Measurements from ENCODE around the gene NID1. TPM values are rescaled to one million over a fixed set of nuclear protein-coding genes. Genes with fewer than 3 reads are reported as not detected.
A peak's percentile ranks its signal among the peaks of the same experiment; 100 is the strongest.
"Not testable (repeated sequence)": the region's sequence is repeated elsewhere in the genome, so short reads cannot be mapped to it uniquely, and the experiment has no call there.

Gene NID1
- total RNA-seq, 2 donors from 2014 or later, result 0.12 to 0.29 TPM

GRCh38 chr1:235968831-235969230 lies 96.1 kb downstream of the NID1 start:
- H3K9me3 Mint-ChIP-seq, result peaks cover 0 to 3% of the 10 kb centered on the region in 2 donors
- no peak overlapping the region for H3K4me3 Mint-ChIP-seq
- peaks cover 31% of the 10 kb centered on the region for H3K4me1 Mint-ChIP-seq (ENCODE audit: low read depth)
- DNase-seq (no peak), ATAC-seq (replicated peaks in 1 of 2) (no peak)
- peaks cover 0 to 3% of the 10 kb centered on the region in 2 donors for H3K36me3 Mint-ChIP-seq (ENCODE audit: insufficient read depth in 2 of 2)
- peaks cover 13% of the 10 kb centered on the region for H3K27me3 Mint-ChIP-seq (ENCODE audit: low read depth)
- no peak overlapping the region for H3K27ac Mint-ChIP-seq

GRCh38 chr1:235966134-235966533 lies 98.8 kb downstream of the NID1 start:
- peaks cover 16% of the 10 kb centered on the region for H3K4me1 Mint-ChIP-seq (ENCODE audit: low read depth)
- not testable (repeated sequence) for H3K27ac Mint-ChIP-seq; DNase-seq; ATAC-seq (replicated peaks in 1 of 2); H3K27me3 Mint-ChIP-seq (ENCODE audit: low read depth); H3K36me3 Mint-ChIP-seq (ENCODE audit: insufficient read depth in 2 of 2); H3K4me3 Mint-ChIP-seq; H3K9me3 Mint-ChIP-seq

GRCh38 chr1:235960809-235961208 lies 104.1 kb downstream of the NID1 start:
- DNase-seq (no peak), ATAC-seq (replicated peaks in 1 of 2) (no peak)
- Mint-ChIP-seq H3K36me3 (ENCODE audit: insufficient read depth in 2 of 2) (peaks cover 0 to 3% of the 10 kb centered on the region in 2 donors), H3K4me1 (ENCODE audit: low read depth) (peaks cover 10% of the 10 kb centered on the region), H3K27ac (no peak overlapping the region), H3K4me3 (no peak overlapping the region), H3K9me3 (peaks cover 0 to 3% of the 10 kb centered on the region in 2 donors), H3K27me3 (ENCODE audit: low read depth) (peaks cover 7% of the 10 kb centered on the region)

- no peak overlapping the region for H3K4me3 Mint-ChIP-seq
- H3K9me3 Mint-ChIP-seq, result no peaks in the 10 kb centered on the region
- H3K27ac Mint-ChIP-seq, result no peak overlapping the region
- ATAC-seq (replicated peaks in 1 of 2) (no peak), DNase-seq (no peak)
- H3K4me1 Mint-ChIP-seq (ENCODE audit: low read depth), result peaks cover 22% of the 10 kb centered on the region
- H3K27me3 Mint-ChIP-seq (ENCODE audit: low read depth), result peaks cover 6% of the 10 kb centered on the region
- H3K36me3 Mint-ChIP-seq (ENCODE audit: insufficient read depth in 2 of 2), result no peaks in the 10 kb centered on the region
Observed at GRCh38 chr1:235958021-235958420, 106.9 kb downstream of the NID1 start.

- peaks cover 0 to 1% of the 10 kb centered on the region in 2 donors for H3K9me3 Mint-ChIP-seq
- peak overlapping the region; percentile 6 for H3K27ac Mint-ChIP-seq
Observed at GRCh38 chr1:235955777-235956176, 109.1 kb downstream of the NID1 start.

GRCh38 chr1:235954306-235955283 lies 110.3 kb downstream of the NID1 start:
- Mint-ChIP-seq H3K9me3 (peaks cover 0 to 1% of the 10 kb centered on the region in 2 donors), H3K4me1 (ENCODE audit: low read depth) (peaks cover 32% of the 10 kb centered on the region), H3K27me3 (ENCODE audit: low read depth) (peaks cover 6% of the 10 kb centered on the region), H3K27ac (peak overlapping the region; percentile 16), H3K4me3 (peak overlapping the region in 1 of 2 donors; percentile 53), H3K36me3 (ENCODE audit: insufficient read depth in 2 of 2) (no peaks in the 10 kb centered on the region)
- ATAC-seq (replicated peaks in 1 of 2), result peak; percentile 35 to 58
- peak; percentile 45 to 51 for DNase-seq

More at GRCh38 chr1:235955777-235956176, 109.1 kb downstream of the NID1 start:
- DNase-seq (no peak), ATAC-seq (replicated peaks in 1 of 2) (no peak)
- H3K27me3 Mint-ChIP-seq (ENCODE audit: low read depth), result peaks cover 6% of the 10 kb centered on the region
- no peaks in the 10 kb centered on the region for H3K36me3 Mint-ChIP-seq (ENCODE audit: insufficient read depth in 2 of 2)
- H3K4me1 Mint-ChIP-seq (ENCODE audit: low read depth), result peaks cover 32% of the 10 kb centered on the region
- H3K4me3 Mint-ChIP-seq, result no peak overlapping the region

- Mint-ChIP-seq H3K36me3 (ENCODE audit: insufficient read depth in 2 of 2) (no peaks in the 10 kb centered on the region), H3K27me3 (ENCODE audit: low read depth) (peaks cover 6% of the 10 kb centered on the region), H3K4me3 (peak overlapping the region in 1 of 2 donors; percentile 53), H3K27ac (peak overlapping the region; percentile 20), H3K9me3 (peaks cover 0 to 1% of the 10 kb centered on the region in 2 donors), H3K4me1 (ENCODE audit: low read depth) (peaks cover 32% of the 10 kb centered on the region)
- ATAC-seq (replicated peaks in 1 of 2), result no peak
- DNase-seq, result no peak
Observed at GRCh38 chr1:235953801-235954200, 111.1 kb downstream of the NID1 start.

- Mint-ChIP-seq H3K27ac (peak overlapping the region; percentile 59), H3K36me3 (ENCODE audit: insufficient read depth in 2 of 2) (no peaks in the 10 kb centered on the region), H3K27me3 (ENCODE audit: low read depth) (peaks cover 6% of the 10 kb centered on the region), H3K4me1 (ENCODE audit: low read depth) (peaks cover 32% of the 10 kb centered on the region), H3K4me3 (peak overlapping the region; percentile 14 to 53), H3K9me3 (peaks cover 0 to 1% of the 10 kb centered on the region in 2 donors)
- peak; percentile 67 to 70 for DNase-seq
- ATAC-seq (replicated peaks in 1 of 2), result peak; percentile 97 to 99
Observed at GRCh38 chr1:235952950-235953615, 111.8 kb downstream of the NID1 start.

GRCh38 chr1:235951661-235952060 lies 113.2 kb downstream of the NID1 start:
- Mint-ChIP-seq H3K36me3 (ENCODE audit: insufficient read depth in 2 of 2) (no peaks in the 10 kb centered on the region), H3K9me3 (peaks cover 0 to 1% of the 10 kb centered on the region in 2 donors), H3K4me1 (ENCODE audit: low read depth) (peaks cover 34% of the 10 kb centered on the region), H3K27ac (no peak overlapping the region), H3K4me3 (no peak overlapping the region), H3K27me3 (ENCODE audit: low read depth) (peaks cover 6% of the 10 kb centered on the region)
- no peak for DNase-seq
- ATAC-seq (replicated peaks in 1 of 2), result no peak

- peaks cover 0 to 1% of the 10 kb centered on the region in 2 donors for H3K9me3 Mint-ChIP-seq
- no peak overlapping the region for H3K4me3 Mint-ChIP-seq
- ATAC-seq (replicated peaks in 1 of 2), result no peak
- H3K27me3 Mint-ChIP-seq (ENCODE audit: low read depth), result peaks cover 6% of the 10 kb centered on the region
- peaks cover 43% of the 10 kb centered on the region for H3K4me1 Mint-ChIP-seq (ENCODE audit: low read depth)
- no peaks in the 10 kb centered on the region for H3K36me3 Mint-ChIP-seq (ENCODE audit: insufficient read depth in 2 of 2)
- H3K27ac Mint-ChIP-seq, result no peak overlapping the region
- DNase-seq, result no peak
Observed at GRCh38 chr1:235950318-235950717, 114.6 kb downstream of the NID1 start.

- Mint-ChIP-seq H3K9me3 (peaks cover 0 to 1% of the 10 kb centered on the region in 2 donors), H3K27me3 (ENCODE audit: low read depth) (peaks cover 2% of the 10 kb centered on the region), H3K36me3 (ENCODE audit: insufficient read depth in 2 of 2) (no peaks in the 10 kb centered on the region), H3K4me3 (no peak overlapping the region), H3K27ac (no peak overlapping the region), H3K4me1 (ENCODE audit: low read depth) (peaks cover 29% of the 10 kb centered on the region)
- ATAC-seq (replicated peaks in 1 of 2), result no peak
- DNase-seq, result no peak
Observed at GRCh38 chr1:235948774-235949427, 116.0 kb downstream of the NID1 start.

GRCh38 chr1:235947989-235948388 lies 116.9 kb downstream of the NID1 start:
- DNase-seq (no peak), ATAC-seq (replicated peaks in 1 of 2) (no peak)
- peaks cover 0 to 1% of the 10 kb centered on the region in 2 donors for H3K9me3 Mint-ChIP-seq
- H3K4me3 Mint-ChIP-seq, result no peak overlapping the region
- H3K4me1 Mint-ChIP-seq (ENCODE audit: low read depth), result peaks cover 20% of the 10 kb centered on the region
- no peak overlapping the region for H3K27ac Mint-ChIP-seq
- H3K27me3 Mint-ChIP-seq (ENCODE audit: low read depth), result no peaks in the 10 kb centered on the region
- H3K36me3 Mint-ChIP-seq (ENCODE audit: insufficient read depth in 2 of 2), result no peaks in the 10 kb centered on the region
